Stimulated activated CD4-positive, alpha-beta T cell treated with anti-CD3 and anti-CD28 coated beads, Interleukin-1b, Interleukin-23, amount 100 ng/mL, for 24 hours (primary cell): ENCODE results near the gene SELENOV.

Source experiments
- DNase-seq, 4 experiments: peaks; one replicate each; pipeline ENCODE4 v3.0.0-alpha.2; 2020; ENCODE audit warnings: low read depth in 4 of 4, low spot score in 1 of 4

Gene SELENOV

DNA sequence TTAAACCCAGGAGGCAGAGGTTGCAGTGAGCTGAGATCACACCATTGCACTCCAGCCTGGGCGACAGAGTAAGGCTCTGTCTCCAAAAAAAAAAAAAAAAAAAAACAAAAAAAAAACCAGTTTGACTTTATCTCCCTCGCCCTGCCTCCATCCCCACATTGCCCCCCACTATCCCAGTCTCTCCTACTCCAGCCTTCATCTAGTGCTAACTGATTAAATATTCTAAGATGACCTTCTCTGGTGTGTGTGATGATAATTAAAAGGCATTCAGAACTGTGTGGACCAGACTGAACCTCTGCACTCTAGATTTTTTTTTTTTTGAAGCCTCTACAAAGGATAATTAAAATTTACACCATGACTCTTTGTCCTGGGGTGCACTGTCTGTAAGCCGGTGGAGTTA is 22.2 kb upstream of the SELENOV start:
- no peak for DNase-seq

DNA sequence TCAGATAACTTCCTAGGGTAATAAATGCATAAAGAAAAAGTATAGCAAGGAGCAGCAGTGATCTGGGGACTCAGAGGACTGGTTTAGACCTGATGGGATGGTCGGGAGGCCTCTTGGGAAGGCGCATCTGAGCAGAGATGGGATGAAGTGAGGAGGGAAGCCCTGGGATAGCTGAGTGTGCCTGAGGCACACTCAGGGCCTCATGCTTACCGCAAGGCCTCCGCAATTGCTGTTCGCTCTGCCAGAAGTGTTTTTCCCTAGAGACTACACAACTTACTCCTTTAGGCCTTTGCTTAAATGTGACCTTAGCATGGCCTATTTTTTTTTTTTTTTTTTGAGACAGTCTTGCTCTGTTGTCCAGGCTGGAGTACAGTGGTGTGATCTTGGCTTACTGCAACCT is 20.3 kb upstream of the SELENOV start:
- DNase-seq = no peak

DNA sequence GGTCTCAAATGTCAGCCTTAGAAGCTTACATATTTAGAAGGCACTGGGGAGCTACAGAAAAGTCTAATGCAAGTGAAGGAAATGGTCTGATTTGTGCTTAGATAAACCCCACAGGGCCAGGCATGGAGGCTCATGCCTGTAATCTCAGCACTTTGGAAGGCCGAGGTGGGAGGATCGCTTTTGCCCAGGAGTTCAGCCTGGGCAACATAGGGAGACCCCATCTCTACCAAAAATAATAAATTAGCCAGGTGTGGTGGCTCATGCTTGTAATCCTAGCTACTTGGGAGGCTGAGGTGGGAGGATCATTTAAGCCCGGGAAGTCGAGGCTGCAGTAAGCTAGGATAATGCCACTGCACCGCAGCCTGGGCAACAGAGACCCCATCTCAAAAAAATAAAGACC is 18.9 kb upstream of the SELENOV start:
- DNase-seq = no peak

DNA sequence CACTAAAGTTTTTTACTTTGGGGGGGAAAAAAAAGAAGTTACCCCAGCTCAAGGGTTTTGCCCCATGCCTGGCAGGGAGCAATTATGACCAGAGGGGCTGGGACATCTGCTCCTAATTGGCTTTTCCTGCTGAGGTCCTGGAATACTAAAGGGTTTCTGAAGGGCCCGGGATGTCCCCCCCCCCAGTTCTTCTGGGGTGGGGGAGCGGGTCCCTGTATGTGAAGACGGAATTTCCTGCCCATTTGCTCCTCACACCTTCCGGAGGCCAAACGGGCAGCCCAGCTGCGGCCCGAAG is 17.3 kb upstream of the SELENOV start:
- no peak for DNase-seq

DNA sequence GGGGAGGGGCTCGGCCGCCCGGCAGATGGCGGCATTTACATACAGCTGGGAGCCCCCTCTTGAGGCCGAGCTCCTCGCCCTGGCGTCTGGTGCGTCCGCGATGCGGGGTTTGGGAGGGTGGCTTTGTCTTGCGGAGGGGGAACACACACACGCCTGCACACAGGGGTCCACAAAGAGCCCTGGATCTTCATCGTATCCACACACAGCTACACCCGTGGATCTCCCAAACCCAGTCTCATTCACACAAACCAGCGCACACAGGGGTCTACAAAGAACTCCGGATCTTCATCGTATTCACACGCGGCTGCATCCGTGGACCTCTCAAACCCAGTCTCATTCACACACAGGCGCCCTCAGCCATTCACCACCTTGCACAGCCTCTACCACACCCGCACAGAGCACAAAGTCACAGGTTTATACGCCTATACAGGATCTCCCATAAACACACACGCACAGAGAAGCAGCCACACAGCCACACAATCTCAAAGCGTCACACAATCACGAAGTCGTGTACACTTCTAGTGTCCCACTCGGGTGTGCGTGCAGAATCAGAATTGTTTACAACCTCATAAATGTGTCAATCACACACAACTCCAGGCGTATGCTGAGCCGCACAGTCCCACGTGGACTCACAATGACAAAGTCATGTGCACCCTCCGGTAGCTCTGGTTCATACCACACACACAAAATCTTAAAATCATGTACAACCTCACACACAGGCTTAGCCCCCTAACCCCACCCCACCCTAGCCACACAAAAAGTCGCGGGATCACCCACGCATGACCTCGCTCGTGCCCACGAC is 16.7 kb upstream of the SELENOV start:
- no peak for DNase-seq

DNA sequence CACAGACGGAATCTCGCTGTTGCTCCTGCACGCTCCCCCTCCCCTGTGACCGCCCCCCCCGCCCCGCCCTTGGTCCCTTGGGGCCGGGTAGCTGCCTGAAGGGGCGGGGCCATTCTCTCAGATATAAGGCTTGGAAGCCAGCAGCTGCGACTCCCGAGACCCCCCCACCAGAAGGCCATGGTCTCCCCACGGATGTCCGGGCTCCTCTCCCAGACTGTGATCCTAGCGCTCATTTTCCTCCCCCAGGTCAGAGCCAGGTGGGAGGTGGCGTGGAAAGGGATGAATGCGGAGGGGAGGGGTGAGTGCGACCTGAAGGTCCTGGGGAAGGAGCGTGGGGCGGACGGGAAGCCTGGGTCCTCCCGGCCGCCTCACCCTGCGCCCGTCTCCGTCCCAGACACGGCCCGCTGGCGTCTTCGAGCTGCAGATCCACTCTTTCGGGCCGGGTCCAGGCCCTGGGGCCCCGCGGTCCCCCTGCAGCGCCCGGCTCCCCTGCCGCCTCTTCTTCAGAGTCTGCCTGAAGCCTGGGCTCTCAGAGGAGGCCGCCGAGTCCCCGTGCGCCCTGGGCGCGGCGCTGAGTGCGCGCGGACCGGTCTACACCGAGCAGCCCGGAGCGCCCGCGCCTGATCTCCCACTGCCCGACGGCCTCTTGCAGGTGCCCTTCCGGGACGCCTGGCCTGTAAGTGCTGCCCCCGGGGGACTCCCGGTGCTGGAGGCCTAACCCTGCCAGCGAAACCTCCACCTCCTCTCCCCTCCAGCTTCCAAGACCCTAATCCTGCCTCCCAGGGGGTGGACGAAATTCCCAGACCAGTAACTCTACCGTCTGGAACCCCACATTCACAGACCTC is 15.9 kb upstream of the SELENOV start, which contains the start of gene DLL3:
DLL3 (plus strand) TSS at position 150 of the 845 bp plus-strand sequence; CDS start at position 178, 28 bp downstream.
- DNase-seq = no peak

DNA sequence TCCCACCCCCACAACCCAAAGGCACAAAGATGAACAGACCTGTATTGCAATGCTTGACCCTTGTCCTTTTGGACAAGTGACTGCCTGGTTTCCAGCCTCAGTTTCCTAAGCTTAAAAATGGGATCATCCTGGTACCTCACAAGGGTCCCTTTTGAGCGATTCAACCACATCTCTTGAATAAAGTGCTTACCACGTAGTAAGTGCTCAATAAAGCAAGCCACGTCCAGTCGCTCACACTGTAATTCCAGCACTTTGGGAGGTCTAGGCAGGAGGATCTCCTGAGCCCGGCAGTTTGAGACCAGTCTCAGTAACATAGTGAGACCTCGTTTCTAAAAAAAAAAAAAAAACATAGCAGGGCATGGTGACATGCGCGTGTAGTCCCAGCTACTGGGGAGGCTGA is 15.0 kb upstream of the SELENOV start:
- no peak for DNase-seq

DNA sequence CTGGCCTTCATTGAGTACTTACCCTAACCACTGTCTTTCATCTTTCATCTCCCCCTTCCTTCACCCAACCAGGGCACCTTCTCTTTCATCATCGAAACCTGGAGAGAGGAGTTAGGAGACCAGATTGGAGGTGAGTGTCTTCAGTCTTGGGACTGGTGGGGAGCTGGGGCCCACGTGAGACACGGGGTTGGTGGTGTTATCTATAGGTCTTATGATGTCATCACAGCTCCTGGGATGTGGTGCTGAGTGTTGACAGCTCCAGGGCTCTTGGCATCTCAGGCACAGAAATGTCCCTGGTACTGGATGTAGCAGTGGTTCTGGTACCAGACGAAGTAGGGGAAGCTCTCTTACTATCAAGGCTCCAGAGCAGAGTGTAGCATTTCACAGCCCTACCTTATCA is 14.4 kb upstream of the SELENOV start:
- no peak for DNase-seq

DNA sequence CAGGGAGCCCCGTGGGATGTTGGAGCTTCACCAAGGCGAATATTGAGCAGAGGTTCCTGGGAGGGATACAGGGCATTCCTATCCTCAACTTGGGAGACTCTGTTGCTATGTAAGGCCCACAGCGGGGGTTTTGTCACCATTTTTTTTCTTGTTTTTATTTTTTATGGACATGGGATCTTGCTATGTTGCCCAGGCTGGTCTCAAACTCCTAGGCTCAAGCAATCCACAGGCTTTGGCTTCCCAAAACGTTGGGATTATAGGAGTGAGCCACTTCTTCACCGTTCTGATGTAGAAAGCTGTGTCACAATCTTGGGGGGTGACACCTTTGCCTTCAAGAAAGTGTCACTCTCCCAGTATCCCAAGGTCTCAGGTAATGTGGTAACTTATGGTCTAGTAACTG is 13.6 kb upstream of the SELENOV start:
- no peak for DNase-seq

DNA sequence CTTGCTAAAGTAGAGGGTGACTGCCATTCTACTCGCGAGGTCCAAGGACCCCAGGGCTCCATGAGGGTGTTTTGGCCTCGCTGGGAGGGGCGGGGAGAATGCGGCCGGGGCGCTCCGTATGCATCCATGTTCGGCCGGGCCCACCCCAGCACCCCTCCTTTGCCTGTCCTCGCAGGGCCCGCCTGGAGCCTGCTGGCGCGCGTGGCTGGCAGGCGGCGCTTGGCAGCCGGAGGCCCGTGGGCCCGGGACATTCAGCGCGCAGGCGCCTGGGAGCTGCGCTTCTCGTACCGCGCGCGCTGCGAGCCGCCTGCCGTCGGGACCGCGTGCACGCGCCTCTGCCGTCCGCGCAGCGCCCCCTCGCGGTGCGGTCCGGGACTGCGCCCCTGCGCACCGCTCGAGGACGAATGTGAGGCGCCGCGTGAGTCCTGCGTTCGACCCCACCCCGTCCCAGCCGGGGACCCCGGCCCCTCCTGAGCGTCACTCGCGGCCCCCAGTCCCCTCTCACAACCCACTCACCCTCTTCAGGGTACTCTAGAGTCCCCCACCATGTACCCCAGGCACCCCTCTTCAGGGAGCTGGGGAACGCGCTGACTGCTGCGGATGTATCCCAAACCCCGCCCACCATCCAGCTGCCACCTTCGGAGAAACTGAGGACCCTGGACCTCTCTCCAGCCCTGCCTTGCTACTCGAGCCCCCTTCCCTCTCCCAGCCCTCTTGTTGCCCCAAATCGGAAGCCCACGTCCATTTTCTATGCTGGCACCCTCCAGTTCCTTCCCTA is 12.1 kb upstream of the SELENOV start:
- DNase-seq = peak; percentile 36 to 71 (median 58)

DNA sequence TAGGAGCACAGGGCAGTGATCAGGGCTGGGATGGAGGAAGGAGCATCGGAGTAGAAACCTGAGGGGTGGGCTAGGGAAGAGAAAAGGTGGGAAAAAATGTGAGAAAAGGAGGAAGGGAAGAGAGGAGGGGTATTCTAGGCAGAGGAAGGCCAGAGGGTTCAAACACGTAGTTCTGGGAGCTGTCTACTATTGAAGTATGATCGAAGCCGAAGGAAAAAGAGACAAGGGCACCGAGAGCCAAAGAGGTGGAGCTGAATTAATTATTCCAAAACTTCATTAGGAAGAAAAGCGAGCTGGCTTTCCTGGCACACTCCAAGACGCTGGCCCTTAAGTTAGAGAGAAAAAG is 8.4 kb upstream of the SELENOV start:
- DNase-seq = no peak

DNA sequence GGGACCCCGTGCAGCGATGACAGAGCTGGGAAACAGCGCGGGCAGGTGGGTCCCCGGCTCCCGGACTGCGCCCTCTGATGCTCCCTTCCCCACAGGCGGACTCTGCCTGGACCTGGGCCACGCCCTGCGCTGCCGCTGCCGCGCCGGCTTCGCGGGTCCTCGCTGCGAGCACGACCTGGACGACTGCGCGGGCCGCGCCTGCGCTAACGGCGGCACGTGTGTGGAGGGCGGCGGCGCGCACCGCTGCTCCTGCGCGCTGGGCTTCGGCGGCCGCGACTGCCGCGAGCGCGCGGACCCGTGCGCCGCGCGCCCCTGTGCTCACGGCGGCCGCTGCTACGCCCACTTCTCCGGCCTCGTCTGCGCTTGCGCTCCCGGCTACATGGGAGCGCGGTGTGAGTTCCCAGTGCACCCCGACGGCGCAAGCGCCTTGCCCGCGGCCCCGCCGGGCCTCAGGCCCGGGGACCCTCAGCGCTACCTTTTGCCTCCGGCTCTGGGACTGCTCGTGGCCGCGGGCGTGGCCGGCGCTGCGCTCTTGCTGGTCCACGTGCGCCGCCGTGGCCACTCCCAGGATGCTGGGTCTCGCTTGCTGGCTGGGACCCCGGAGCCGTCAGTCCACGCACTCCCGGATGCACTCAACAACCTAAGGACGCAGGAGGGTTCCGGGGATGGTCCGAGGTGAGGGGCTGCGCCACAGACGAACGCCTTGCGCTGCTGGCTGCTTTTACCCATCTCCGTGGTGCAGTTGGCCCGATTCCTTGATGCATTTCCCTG is 7.8 kb upstream of the SELENOV start:
- peak in 3 of 4 experiments; percentile 23 to 63 (median 46) for DNase-seq

DNA sequence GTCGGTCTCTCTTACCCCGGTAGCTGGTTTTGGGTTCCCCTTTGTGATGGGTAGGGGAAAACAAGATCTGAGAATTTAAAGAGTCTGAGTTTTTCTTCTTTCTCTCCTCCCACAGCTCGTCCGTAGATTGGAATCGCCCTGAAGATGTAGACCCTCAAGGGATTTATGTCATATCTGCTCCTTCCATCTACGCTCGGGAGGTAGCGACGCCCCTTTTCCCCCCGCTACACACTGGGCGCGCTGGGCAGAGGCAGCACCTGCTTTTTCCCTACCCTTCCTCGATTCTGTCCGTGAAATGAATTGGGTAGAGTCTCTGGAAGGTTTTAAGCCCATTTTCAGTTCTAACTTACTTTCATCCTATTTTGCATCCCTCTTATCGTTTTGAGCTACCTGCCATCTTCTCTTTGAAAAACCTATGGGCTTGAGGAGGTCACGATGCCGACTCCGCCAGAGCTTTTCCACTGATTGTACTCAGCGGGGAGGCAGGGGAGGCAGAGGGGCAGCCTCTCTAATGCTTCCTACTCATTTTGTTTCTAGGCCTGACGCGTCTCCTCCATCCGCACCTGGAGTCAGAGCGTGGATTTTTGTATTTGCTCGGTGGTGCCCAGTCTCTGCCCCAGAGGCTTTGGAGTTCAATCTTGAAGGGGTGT is 7.1 kb upstream of the SELENOV start:
- DNase-seq = no peak

DNA sequence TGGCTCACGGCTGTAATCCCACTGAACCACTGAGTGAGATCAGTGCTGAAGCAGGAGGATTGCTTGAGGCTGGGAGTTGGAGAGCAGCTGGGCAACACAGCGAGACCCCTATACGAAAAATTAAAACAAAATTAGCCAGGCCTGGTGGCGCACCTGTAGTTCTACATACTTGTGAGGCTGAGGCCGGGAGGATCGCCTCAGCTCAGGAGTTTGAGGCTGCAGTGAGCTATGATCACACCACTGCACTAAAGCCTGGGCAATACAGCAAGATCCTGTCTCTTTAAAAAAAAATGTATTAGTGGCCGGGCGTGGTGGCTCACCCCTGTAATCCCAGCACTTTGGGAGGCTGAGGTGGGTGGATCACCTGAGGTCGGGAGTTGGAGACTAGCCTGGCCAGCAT is 6.3 kb upstream of the SELENOV start:
- no peak for DNase-seq

DNA sequence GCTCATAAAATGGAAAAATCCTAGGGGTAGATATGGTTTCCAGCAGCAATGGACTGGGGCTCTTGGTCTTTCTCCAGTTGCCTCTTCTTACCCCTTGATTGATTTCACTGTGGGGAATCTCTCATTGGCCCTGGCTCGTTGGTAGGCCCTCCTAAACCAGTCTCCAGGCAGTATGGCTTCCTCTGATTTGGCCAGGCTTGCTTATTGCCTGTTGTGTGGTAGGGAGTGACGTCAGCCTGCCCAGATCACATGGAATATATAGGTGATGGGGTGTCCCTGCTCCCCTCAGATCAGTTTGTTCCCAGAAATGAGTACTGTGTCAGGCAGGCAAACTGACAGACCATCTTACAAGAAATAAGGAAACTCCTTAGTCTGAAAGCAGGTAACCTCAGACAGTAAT is 5.7 kb upstream of the SELENOV start:
- DNase-seq = no peak

DNA sequence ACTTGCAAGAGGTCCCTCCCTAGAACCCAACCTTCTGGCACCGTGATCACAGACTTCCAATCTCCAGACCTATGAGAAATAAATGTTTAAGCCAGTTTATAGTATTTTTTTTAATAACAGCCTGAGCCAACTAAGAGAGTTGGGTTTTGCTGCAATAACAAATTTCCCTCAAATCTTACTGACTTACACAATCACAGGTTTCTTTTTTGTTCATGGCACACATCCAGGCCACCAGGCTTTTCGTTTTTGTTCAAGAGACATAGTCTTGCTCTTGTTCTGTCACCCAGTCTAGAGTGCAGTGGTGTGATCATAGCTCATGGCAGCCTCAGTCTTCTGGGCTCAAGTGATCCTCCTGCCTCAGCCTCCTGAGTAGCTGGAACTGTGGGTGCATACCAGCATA is 2.0 kb upstream of the SELENOV start:
- DNase-seq = no peak

DNA sequence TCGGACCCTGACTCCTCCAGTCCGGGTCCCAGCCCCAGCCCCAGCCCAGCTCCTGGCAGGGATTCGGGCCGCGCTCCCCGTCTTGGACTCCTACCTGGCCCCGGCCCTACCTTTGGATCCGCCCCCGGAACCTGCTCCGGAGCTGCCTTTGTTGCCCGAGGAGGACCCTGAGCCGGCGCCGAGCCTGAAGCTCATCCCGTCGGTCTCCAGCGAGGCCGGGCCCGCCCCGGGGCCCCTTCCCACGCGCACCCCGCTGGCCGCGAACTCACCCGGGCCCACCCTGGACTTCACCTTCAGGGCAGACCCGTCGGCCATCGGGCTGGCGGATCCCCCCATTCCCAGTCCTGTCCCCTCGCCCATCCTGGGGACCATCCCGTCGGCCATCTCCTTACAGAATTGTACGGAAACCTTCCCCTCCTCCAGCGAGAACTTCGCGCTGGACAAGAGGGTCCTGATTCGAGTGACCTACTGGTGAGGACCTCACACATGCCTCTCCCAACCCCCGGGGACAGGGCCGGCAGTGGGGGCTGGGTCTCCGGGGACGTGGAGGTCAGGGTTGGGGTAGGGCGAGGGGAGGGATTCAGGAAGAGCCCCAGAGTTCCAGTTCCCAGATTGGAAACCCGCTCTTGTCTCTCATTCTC is 732 bp downstream of the SELENOV start:
- DNase-seq = no peak

DNA sequence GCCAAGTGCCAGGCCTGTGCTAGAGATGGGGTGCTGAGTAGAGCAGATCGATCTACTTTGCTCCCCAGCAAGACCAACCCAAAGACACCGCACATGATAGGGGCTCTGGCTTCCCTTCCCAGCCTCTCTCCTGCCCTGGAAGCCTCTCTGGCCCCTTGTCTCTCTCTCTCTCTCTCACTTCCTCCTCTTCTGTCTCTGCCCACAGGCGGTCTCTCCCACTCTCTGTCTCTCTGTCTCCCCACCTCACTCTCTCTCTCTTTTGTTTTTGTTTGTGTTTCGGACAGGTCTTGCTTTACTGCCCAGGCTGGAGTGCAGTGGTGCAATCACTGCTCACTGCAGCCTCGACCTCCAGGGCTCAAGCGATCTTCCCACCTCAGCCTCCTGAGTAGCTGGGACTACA is 1.3 kb downstream of the SELENOV start:
- no peak for DNase-seq

DNA sequence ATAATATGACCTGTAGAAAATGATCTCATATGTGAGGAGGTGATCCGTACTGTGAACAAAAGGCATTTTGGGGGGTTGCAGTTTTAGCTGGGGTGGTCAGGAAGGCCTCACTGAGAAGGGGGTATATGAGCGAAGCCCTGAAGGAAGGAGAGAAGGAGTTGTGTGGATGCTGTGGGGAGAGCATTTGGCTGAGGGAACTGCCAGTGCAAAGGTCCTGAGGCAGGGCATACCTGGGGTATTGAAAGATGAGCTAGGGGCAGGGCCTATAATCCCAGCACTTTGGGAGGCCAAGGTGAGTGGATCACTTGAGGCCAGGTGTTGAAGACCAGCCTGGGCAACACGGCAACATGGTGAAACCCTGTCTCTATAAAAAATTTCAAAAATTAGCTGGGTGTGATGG is 2.5 kb downstream of the SELENOV start:
- no peak for DNase-seq

DNA sequence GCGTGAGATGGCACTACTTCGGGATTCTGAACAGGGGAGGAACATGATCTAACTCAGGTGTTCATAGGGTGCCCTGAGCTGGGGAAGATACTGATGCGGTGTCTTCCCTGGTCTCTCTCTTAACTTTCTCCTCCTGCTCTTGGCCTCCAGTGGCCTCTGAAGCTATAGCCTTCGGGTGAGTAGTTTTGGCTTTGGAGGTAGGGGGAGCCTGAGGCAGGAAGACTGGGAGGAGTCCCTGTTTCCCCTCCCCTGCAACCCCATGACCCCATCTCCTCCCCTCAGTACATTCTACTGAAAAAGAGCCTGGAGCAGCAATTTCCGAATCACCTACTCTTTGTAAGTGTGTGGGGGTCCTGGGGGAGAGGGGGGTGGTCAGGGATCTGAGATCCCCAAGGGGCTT is 3.5 kb downstream of the SELENOV start:
- no peak for DNase-seq
